GM18873 (cell line): ENCODE data around the gene OR5H2.
"Not testable (repeated sequence)": the region's sequence is repeated elsewhere in the genome, so short reads cannot be mapped to it uniquely, and the experiment has no call there.

Source experiments
- ATAC-seq: cut with Tn5 transposase; IDR thresholded peaks from one replicate; pipeline ENCODE4 v1.9.1; 2021; ENCODE audit warnings: mild to moderate bottlenecking, moderate library complexity, moderate number of reproducible peaks; ENCODE audit not compliant: unreplicated experiment, low FRiP score

Gene OR5H2

DNA sequence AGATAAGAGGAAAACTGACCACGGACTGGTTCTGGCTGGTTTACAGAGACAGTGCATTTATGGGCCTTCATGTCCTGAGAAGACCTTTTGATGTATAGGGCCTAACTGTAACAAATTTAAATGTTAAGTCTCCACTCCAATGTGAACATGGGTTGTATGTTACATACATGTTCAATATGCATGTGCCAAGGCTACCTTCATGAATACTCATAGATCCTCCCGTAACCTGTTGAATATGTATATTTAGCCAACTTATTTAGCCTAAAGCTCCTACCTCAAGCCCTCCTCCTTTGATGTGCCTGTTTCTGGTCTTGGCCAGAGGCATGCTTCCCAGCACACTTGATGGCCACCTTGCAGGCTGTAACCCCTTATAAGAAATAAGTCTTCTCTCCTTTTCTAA lies at the start of gene OR5H2:
Gene OR5H2 (plus strand): TSS at position 301 of the 400 bp plus-strand sequence. CDS start 398 bp downstream, outside the sequence.
- no peak for ATAC-seq

DNA sequence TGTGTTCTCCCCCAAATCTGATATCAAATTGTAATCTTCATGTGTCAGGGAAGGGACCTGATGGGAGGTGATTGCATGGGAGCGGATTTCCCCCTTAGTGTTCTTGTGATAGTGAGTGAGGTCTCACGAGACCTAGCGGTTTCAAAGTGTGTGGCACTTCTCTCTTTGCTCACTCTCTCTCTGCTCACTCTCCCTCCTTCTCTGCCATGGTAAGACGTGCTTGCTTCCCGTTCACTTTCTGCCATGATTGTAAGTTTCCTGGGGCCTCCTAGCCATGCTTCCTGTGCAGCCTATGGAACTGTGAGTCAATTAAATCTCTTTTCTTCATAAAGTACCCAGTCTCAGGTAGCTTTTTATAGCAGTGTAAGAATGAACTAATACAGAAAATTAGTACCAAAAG lies 48.8 kb upstream of the OR5H2 start:
- ATAC-seq, result no peak

DNA sequence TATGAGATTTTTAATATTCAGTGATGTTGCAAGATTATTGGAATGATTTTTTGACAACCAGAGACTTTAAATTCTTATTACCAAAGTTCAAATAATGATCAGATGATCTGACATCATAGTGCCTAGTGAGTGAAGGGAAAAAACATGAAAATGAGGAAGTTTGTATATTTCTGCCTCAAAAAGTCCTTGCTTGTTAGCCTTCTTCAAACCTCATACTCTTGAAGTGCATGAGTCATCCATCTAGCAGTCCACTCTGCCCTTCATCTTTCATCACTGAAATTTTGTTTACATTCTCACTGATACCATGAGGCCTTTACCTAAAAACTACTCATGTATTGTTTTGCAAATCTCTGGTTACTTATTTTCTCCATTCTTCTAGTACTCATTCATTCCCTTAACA lies 42.2 kb upstream of the OR5H2 start:
- no peak for ATAC-seq

DNA sequence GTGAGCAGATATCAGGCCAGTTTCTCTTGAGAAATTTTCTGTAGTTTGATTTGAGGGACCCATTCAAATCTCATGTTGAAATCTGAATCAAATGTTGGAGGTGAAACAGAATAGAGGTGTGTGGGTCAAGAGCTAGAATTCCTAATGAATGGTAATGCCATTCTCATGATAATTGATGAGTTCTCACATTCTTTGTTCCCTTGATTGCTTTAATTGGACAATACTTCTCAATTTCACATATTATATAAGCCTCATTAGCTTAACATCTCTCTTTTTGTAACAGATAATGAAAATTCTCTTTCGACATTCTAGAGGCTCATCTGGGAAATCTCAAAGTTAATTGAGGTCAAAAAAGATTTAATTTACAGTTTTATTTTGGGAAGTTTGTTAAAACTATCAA lies 40.1 kb upstream of the OR5H2 start:
- ATAC-seq, result no peak

DNA sequence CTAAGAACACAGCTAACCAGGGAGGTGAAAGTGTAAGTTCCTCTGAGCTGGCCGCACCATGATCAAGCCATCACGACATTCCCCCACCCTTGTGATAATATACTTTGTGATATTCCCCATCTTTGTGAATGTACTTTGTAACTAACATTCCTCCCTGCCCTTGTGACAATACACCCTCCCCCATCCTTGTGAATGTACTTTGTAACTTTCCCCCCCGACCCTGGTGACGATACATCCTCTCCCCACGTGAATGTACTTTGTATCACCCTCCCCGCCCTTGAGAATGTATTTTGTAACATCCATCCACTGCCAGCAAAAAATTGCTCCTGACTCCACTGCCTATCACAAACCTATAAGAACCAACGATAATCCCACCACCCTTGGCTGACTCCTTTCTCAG lies 38.5 kb upstream of the OR5H2 start:
- ATAC-seq, result no peak

DNA sequence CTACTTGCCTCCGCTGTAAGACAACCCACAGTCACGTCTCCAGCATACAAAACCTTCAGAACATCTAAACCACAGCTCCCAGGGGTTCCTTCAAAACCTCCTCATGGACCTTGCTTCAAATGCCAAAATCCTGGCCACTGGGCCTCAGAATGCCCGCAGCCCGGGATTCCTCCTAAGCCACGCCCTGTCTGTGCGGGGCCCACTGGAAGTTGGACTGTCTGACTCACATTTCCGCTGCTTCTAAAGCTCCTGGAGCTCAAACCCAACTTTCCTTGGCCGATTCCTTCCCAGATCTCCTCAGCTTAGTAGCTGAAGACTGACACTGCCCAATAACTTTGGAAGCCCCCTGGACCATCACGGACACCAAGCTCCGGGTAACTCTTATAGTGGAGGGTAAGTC lies 36.2 kb upstream of the OR5H2 start:
- no peak for ATAC-seq

DNA sequence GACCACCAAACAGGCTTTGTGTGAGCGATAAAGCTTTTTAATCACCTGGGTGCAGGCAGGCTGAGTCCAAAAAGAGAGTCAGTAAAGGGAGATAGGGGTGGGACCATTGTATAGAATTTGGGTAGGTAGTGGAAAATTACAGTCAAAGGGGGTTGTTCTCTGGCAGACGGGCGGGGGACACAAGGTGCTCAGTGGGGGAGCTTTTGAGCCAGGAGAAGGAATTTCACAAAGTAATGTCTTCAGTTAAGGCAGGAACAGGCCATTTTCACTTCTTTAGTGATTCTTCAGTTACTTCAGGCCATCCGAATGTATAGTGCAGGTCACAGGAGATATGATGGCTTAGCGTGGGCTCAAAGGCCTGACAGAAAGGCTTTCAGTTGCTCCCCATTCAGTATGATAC lies 26.3 kb upstream of the OR5H2 start:
- not testable (repeated sequence) for ATAC-seq

DNA sequence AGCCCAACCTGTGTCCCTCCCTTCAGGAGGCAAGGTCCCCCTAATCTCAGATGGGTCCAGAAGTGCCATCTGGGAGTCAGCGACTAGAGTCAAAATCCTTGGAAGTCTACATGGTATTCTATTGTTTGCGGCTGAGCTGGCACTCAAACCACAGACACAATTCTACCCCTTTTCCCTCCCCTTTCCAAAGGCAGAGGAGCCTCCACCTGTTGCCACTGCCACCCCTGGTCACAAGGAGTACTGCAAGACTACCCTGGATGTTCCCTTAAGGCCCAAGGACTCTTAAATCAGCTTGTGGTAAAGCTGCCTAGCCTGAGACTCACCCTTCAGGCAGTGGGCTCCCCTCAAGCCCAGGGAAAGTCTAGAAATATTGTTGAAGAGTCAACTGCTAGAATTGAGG lies 22.6 kb upstream of the OR5H2 start:
- ATAC-seq, result no peak

DNA sequence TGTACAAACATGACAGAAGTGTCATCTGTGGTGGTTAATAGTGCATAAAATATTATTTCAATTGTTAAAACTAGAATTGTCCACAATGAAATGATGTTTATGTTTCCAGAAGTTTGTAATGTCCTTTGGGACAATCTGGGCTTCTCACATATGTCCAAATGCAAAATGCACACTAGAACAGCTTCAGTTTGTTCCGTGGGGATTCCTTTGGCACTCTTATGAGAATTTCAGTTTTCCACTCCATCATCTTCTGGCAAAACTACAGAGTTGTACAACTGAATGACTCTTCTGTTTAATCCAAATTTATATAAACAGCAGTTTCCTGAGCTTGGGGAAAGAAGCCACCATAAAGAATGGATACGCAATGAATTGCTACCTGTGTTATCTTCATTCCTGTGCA lies 20.3 kb upstream of the OR5H2 start:
- no peak for ATAC-seq

DNA sequence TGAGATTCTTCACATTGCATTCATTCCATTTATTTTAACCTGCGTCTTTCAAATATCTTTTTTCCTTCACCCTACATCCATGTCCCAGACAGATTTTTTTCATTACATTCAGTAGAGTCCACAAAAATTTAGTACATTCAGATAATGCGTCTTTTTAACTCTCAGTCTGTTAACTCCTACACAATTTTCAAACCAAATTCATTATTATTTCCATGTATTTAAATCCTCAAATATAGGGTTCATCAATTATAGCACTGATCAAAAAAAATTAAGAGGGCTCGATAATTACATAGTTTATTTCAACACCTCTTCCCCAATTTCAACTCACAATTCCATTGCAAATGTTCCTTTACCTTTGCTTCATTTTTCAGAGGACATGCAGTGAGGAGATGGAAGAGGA lies 18.4 kb upstream of the OR5H2 start, which contains the start of gene OR5H6:
Gene OR5H6 (plus strand): TSS at position 301 of the 400 bp plus-strand sequence. CDS start 89 bp downstream, at position 390.
- ATAC-seq, result no peak

DNA sequence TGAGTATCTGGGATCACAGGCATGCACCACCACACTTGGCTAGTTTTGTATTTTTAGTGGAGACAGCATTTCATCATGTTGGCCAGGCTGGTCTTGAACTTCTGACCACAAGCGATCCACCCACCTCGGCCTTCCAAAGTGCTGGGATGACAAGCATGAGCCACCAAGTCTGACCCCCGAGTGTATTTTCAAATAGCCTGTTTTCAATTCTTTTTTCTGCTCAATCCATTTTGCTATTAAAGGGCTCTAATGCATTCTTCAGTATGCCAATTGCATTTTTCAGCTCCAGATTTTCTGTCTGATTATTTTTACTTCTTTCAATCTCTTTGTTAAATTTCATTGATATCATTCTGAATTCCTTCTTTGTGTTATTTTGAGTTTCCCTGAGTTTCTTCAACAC lies 12.5 kb upstream of the OR5H2 start:
- no peak for ATAC-seq

DNA sequence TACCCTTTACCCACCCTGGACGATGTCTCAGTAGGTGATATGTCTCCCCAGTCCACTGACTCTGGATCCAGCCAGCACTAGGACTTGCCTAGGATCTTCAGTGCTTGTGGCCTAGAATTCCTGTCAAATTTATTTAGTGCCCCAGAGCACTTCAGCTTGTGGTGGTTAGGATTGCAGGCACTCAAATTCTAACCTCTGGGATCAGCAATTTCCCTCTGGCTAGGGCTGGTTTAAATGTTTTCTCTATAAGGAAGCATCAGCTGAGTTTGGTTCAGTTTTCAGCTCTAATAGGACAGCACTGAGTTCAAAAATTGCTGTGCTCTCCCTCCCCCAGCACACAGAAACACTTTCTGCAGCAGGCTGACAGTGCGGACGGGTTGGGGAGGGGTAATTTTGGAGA lies 10.2 kb upstream of the OR5H2 start:
- ATAC-seq, result no peak

DNA sequence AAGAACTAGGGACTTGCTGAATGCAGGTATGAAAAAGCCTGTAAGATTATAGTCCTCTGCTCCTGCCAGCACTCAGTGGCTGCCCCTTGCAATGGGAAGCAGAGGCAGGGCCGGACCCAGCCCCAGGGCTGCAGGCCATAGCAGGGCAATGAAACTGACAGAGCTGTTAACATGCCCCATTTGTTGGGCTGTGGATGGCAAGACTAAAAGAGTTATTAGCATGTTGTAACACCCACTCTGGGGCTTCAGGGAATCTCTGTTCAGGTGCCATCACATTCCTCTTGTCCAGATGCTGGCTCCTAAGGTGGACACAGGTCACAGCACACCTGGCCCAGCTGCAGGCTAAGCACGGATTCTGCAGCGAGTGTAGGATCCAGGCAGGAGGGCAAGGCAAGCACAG lies 7.4 kb upstream of the OR5H2 start:
- ATAC-seq, result no peak

DNA sequence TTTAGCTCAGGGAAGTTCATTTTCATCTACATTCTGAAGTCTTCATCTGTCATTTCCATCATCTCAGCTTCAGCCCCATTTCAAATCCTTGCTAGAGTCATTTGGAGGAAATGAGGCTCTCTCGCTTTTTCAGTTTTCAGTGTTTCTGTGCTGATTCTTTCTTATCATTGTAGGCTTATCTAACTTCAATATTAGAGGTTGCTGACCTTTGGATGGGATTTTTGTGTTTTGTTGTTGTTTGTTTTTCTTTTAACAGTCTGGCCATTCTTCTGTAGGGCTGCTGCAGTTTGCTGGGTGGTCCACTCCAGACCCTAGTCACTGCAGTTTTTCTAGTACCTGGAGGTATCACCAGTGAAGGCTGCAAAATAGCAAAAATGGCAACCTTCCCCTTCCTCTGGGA lies 8.6 kb downstream of the OR5H2 start:
- ATAC-seq, result no peak

DNA sequence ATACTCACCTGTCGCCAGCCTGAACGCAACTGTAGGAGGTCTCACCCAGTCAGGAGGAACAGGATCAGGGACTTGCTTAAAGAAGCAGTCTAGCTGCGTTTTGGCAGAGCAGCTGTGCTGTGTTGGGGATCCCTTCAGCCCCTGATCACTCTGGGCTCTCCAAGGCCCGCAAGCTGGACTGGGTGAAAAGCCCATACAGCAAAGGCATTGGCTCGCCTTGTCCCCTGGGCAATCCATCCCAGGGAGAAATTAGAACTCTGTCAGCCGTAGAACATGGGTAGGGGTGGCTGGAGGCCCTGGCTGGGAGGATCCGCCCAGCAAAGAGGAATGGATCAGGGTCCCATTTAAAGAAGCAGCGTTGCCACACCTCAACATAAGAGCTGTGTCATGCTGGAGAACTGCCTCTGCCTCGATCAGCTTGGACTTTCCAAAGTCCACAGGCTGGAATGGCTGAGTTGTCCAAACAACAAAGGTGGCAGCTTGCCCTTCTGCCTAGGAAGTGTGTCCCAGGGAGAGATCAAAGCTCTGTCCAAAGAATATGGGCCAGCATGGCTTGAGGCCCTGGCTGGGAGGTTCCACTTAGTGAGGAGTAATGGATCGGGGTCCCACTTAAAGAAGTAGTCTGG lies 9.1 kb downstream of the OR5H2 start:
- no peak for ATAC-seq

DNA sequence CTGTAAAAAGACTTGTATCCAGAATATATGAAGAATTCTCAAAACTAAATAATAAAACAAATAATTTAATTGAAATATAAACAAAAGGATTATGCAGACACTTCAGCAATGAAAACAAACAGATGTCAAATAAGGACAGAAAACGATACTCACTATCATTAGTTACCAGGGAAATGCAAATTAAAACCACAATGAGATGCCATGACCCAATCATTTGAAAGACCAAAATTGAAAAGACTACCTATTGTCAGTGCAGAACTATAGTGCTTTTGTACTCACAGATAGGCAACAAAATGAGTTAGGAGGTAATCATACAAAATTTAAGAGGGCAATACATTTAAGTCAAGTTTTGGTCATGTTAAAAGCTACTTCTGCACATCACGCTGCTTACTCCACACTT lies 39.8 kb downstream of the OR5H2 start:
- no peak for ATAC-seq

DNA sequence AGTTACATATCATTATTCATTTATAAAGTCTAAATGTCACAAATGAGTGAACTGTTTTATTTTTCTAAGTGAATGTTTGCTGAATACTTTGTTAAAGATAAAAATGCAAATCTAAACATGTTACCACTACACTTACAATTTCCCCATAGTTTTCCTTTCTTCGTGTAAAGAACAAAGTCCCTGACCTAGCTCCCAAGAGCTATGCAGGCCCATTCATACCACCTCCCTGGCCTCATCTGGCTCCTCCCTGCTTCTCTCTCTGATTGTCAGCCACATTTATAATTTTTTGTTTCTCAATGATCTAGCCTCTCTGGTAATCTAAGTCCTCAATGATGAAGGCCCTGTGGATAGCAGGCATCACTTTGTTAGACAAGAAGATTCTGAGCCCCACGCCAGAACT lies 40.4 kb downstream of the OR5H2 start:
- no peak for ATAC-seq

DNA sequence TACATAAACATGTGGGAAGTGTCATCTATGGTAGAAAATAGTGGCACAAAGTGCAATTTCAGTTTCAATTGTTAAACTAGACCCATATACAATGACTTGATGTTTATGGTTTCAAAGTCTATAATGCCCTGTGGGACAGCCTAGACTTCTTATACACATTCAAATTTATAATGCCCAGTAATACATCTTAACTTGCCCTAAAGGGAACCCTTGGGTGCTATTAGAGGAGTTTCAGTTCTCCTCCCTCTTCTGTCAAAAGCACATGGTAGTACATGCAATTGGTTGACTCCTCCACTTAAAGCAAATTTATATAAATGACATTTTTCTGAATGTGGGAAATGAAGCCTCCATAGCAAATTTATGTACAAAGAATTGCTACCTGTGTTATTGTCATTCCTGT lies 41.1 kb downstream of the OR5H2 start:
- no peak for ATAC-seq

DNA sequence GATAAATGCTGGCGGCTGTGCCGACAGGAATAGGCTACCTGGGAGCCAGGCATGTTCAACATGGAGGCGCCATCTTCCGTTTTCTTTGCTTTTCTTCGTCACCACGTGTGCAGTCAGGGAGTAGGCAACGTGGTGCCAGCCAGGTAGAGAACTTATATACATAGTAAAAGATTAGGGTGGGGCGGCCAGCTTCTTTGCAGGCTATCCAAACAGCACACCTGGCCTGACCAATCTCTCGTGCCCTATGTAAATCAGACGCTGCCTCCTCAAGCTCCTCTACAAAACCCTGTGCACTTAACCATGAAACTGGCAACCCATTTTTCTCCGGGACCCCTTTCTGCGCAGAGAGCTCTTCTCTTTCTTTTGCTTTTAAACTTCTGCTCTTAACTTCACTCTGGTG lies 42.8 kb downstream of the OR5H2 start:
- no peak for ATAC-seq

DNA sequence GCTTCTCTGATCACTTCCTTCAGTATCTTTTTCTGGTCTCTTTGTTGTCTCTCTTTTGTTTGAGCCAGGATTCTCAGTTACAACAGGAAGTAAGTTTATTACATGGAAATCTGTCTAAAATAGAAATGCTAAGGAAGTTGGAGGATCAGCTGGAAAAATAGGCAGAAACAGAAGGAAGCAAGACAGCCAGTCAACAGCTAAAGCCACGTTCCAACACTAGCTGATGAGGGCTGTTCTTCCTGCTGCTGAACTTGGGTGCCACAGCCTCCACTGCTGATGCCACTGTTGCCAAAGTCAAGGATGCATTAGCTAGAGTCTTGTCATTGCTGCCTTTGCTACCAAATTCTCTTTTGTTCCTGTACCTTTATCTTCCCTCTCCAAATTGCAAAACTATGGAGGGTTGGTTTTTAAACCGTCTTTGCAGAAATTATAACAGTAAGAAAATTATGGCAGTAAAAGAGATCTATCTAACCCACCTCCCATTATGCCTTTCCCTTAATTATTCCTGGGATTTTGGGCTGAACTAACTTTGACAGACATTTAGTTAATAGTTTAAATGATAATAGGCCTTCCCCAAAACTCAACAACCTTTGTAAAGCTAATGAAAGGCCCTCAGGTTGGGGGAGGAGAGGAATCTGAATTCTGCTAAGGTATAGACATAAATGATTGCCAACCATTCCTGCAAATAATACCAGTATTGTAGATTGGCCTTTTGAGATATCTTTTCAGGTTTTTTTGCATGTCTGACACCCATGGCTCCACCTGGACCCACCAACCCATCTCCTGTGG lies 44.0 kb downstream of the OR5H2 start:
- ATAC-seq, result no peak

DNA sequence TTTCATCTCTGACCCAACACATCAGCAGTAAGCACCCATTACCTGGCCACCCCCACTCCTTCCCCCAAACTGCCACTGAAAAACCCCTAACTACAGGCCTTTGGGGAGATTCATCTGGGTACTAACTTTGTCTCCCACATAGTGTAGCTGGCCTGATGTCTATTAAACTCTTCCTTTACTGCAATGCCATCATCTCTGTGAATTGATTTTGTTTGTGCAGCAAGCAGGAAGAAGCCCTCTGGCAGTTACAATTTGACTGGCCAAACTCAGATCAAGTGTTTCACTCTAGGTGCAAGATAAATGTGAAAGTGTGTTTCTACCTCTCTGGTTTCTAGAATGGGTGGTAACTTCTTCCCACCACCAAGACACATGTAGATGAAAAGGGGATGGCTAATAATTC lies 44.6 kb downstream of the OR5H2 start:
- peak; percentile 69 for ATAC-seq

DNA sequence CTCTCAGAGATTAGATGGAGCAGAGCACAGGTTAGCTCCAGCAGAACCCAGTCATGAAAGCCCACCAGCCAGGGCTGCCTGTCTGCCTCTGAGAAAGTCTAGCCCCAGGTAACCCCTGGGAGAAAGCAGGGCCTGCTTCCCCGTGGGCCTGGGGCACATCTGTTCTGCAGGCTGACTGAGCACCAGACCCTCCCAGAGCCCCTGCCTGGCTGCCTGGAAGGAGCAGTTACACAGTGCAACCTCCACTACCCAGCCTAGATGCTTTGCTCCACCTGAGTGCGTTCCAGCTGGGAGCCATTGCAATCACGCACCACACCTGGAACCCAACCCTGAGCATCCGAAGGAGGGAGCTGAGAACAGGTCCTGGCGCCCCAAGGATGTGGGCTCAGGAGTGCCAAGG lies 46.6 kb downstream of the OR5H2 start:
- ATAC-seq, result no peak
